Right atrium auricular region (tissue), 2 donors: ENCODE results near the gene NECAB3. TPM values are rescaled to one million over a fixed set of nuclear protein-coding genes. Genes with fewer than 3 reads are reported as not detected.

ENCODE experiments used
- DNase-seq: peaks from one replicate; pipeline ENCODE4 v3.0.0-alpha.2; 2019; ENCODE audit warnings: low spot score
- H3K27ac ChIP-seq, 2 donors: fragments of 200-600 bp; sonication (generic); 1 replicate in 1 of 2; 2 replicates in 1 of 2; pipeline ENCODE4 v1.5.1; 2016 to 2019
- H3K27me3 ChIP-seq, 2 donors: fragments of 200-600 bp; sonication (generic); one replicate each; pipeline versions ENCODE4 v1.5.1 to v1.6.0; 2017 to 2019
- H3K36me3 ChIP-seq: fragments of 200-600 bp; sonication (generic); one replicate; pipeline ENCODE4 v1.5.1; 2016
- H3K4me1 ChIP-seq, 2 donors: fragments of 200-600 bp; sonication (generic); one replicate each; pipeline versions ENCODE4 v1.5.1 to v1.6.0; 2017 to 2019
- H3K4me3 ChIP-seq, 2 donors: fragments of 200-600 bp; sonication (generic); 1 replicate in 1 of 2; 2 replicates in 1 of 2; pipeline ENCODE4 v1.5.1; 2017 to 2019; ENCODE audit warnings: mild to moderate bottlenecking in 1 of 2, moderate library complexity in 1 of 2
- H3K9me3 ChIP-seq, 2 donors: fragments of 200-600 bp; sonication (generic); one replicate each; pipeline ENCODE4 v1.5.1; 2019
- CTCF ChIP-seq, 2 donors: fragments of 200-600 bp; sonication (generic); IDR thresholded peaks; one replicate each; pipeline ENCODE4 v1.5.1; 2019; ENCODE audit warnings: antibody characterized with exemption in 2 of 2
- total RNA-seq, 2 donors: library from RNA; depleted of rRNA; stranded (reverse); fragments of >200 nt; gene quantifications; one replicate each; pipeline ENCODE4 v1.1.0, GENCODE V29; 2016

NECAB3 gene
- total RNA-seq, 2 donors from 2014 or later, result 81.7 to 88.4 TPM

DNA sequence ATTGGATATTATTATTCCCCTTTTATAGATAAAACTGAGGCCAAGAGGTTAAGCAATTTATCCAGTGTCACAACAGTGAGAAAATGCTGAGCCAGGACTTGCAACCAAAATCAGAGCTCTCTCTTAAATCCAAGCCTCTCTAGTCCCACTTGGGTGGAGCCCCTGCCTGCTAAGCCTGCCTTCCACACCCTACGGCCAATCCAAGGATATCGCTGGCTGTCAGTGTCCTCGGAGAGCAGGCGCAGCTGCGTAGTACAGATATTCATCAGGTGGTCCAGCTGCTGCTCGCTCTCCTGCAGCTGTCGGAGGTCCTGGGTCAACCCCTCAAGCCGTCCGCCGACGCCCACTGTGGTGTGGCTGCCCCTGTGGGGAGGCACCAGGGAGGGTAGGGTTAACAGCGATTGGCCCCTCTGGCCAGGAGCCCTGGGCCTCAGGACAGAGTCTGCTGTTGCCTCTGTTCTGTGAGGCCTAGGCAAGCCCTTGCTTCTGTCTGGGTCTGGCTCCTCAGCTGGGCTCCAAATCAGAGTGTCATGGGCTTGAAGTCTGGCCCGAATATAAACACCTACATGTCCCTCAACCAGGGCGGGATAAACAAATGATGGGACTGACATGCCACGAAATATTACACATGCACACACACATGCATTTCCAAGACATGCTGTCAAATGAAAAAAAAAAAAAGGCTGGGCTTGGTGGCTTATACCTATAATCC lies 3.9 kb upstream of the NECAB3 start:
- TF ChIP-seq CTCF (IDR thresholded peaks at IDR 0.05), result no peak
- Histone ChIP-seq H3K27me3 (no peaks in the 10 kb centered on the region), H3K4me3 (no peak overlapping the region), H3K27ac (peak overlapping the region in 1 of 2 donors; percentile 29), H3K4me1 (peaks cover 0 to 29% of the 10 kb centered on the region in 2 donors), H3K9me3 (no peaks in the 10 kb centered on the region), H3K36me3 (no peaks in the 10 kb centered on the region)
- DNase-seq, result peak; percentile 82

DNA sequence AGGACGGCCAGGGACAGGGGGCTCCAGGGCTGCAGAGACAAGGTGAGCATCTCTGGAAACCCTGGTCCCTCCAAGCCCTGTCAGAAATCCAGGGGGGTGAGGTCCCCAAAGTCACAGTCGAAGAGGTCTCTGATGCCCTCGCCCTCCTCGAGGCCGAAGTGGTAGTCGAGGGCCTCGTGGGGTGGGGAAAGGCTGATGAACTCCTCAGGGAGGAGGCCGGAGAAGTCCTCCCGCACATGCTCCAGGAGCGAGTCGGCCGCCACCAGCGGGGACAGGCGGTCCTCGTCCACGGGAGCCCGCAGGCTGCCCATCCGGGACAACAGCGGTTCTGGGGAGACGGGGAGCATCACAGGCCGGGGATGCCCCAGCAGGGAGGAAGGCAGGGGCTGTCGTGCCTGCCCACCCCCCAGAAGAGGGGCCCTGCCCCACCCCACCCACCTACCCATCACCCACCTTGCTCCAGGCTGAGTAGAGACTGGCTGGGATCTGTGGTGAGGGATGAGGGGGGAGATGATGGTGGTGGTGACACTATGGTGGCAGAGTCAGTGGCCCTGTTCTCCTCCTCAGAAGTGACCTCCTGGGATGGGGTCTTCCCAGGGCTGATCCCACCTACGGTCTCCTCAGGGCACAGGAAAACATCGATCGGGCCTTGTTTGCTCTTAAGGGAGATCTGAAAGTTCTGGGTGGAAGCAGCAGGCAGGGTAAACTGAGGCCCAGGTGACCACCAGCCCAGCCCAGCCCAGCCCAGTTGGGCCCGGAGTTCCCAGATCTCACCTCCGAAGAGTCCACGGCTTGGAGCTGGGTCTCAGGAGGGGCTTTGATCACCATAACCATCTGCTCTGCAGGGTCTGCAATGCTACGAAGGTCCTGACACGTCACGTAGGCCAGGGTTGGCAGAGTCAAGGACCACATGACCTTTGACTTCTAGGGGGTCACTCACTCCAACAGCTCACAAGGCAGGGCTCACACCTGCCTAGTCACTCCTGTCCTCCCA lies 2.7 kb upstream of the NECAB3 start:
- Histone ChIP-seq H3K4me3 (no peak overlapping the region), H3K9me3 (no peaks in the 10 kb centered on the region), H3K27ac (peak overlapping the region in 1 of 2 donors; percentile 29), H3K36me3 (no peaks in the 10 kb centered on the region), H3K4me1 (peaks cover 0 to 40% of the 10 kb centered on the region in 2 donors), H3K27me3 (no peaks in the 10 kb centered on the region)
- DNase-seq, result no peak
- no peak for TF ChIP-seq CTCF (IDR thresholded peaks at IDR 0.05)

DNA sequence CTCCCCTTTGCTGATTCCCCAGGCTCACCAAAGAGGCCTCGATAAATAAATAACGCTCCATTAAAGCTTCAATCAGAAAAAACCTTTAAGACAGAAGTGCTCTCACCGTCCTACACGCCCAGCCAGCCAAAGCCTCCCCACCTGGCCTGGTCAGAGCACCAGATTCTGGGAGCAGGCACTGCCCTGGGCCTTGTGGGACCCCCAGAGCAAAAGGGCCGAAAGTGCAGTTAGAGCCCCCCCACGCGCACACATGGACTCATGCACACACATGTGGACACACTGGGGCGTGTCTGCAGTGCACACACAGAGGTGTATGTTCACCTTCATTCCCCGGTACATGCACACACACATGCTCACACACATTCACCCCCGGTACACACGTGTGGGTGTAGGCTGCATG lies 1.9 kb upstream of the NECAB3 start:
- Histone ChIP-seq H3K27me3 (no peaks in the 10 kb centered on the region), H3K4me1 (peaks cover 0 to 40% of the 10 kb centered on the region in 2 donors), H3K4me3 (no peak overlapping the region), H3K9me3 (no peaks in the 10 kb centered on the region), H3K27ac (peak overlapping the region; percentile 89 to 94), H3K36me3 (peaks cover 8% of the 10 kb centered on the region)
- no peak for TF ChIP-seq CTCF (IDR thresholded peaks at IDR 0.05)
- no peak for DNase-seq

DNA sequence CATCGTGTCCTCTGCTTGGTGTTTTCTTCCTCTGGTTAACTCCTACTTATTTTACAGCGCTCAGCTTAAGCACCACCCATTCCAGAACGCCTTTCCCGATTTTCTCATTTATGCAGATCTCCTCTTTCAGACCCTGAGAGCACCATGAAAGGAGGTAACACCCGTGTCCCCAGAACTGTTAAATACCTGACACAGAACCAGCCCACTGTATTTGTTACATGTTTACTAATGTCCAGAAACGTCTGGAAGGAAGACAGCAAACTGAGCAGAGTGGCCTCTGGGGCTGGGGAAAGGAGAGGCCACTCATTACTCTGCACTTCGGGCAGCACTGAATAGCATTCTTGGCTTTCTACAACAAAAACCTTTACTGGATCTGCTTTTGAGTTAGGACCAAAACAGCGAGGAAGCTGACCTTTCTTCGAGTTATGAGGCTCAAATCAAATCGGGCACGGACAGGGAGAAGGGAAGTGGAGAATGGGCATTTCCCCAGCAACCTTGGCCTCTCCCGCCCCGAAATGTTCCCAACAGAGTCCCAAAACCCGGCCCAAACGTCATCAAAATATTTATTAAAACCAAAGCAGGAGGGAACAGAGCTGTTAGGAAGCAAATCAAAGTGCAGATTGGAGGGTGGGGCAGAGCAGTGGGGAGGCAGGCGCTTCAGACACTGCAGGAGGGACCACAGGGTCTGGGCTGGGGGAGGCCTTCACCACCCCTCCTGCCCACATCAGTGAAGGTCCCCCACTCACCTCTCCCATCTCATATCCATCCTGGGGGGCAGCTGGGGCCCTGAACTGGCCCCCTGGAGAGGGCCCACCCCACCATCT lies 1.1 kb upstream of the NECAB3 start:
- H3K4me3 ChIP-seq, result peak overlapping the region; percentile 41 to 81
- no peak for TF ChIP-seq CTCF (IDR thresholded peaks at IDR 0.05)
- peak overlapping the region; percentile 89 to 94 for H3K27ac ChIP-seq
- H3K36me3 ChIP-seq, result peaks cover 16% of the 10 kb centered on the region
- no peaks in the 10 kb centered on the region for H3K9me3 ChIP-seq
- peaks cover 0 to 40% of the 10 kb centered on the region in 2 donors for H3K4me1 ChIP-seq
- DNase-seq, result peak; percentile 81
- no peaks in the 10 kb centered on the region for H3K27me3 ChIP-seq
